Measurements from ENCODE around the gene SMG6.

GRCh38 chr17:2044263-2044894, 259.2 kb downstream of the SMG6 start:
- no peak for TF ChIP-seq CTCF (IDR thresholded peaks at IDR 0.05)
- TF ChIP-seq POLR2A (IDR thresholded peaks at IDR 0.05): no peak

Data from heart left ventricle (tissue), 13 donors.